ENCODE measurements around the gene NME4. TPM values are rescaled to one million over a fixed set of nuclear protein-coding genes. Genes with fewer than 3 reads are reported as not detected.

Gene NME4
- total RNA-seq, 1 experiment from 2014 or later, result 507 TPM

- Histone ChIP-seq H3K4me3 (ENCODE audit: insufficient read depth, low read depth, low read length) (peak overlapping the region; percentile 50), H3K27me3 (ENCODE audit: control insufficient read depth, insufficient read depth, low read length) (no peaks in the 10 kb centered on the region), H3K36me3 (replicated peaks; ENCODE audit: control insufficient read depth, insufficient read depth, low read length) (peaks cover 27% of the 10 kb centered on the region)
- peak; percentile 93 for DNase-seq
Observed at GRCh38 chr16:369866-370436, 27.0 kb upstream of the NME4 start.

- DNase-seq, result peak; percentile 100
- H3K27me3 ChIP-seq (ENCODE audit: control insufficient read depth, insufficient read depth, low read length), result no peaks in the 10 kb centered on the region
- H3K36me3 ChIP-seq (replicated peaks; ENCODE audit: control insufficient read depth, insufficient read depth, low read length), result peaks cover 29% of the 10 kb centered on the region
- H3K4me3 ChIP-seq (ENCODE audit: insufficient read depth, low read depth, low read length), result peak within 1 kb of the TSS; percentile 50
Observed at GRCh38 chr16:370443-370842, 26.6 kb upstream of the NME4 start, which contains the start of gene MRPL28. Gene MRPL28, minus strand, starts transcription at chr16:370538. Its CDS starts 320 bp downstream, at chr16:370218.

GRCh38 chr16:370979-371514 lies 26.0 kb upstream of the NME4 start:
- peaks cover 29% of the 10 kb centered on the region for H3K36me3 ChIP-seq (replicated peaks; ENCODE audit: control insufficient read depth, insufficient read depth, low read length)
- H3K4me3 ChIP-seq (ENCODE audit: insufficient read depth, low read depth, low read length), result no peak overlapping the region
- no peaks in the 10 kb centered on the region for H3K27me3 ChIP-seq (ENCODE audit: control insufficient read depth, insufficient read depth, low read length)
- DNase-seq, result peak; percentile 79

- Histone ChIP-seq H3K27me3 (ENCODE audit: control insufficient read depth, insufficient read depth, low read length) (no peaks in the 10 kb centered on the region), H3K4me3 (ENCODE audit: insufficient read depth, low read depth, low read length) (no peak overlapping the region), H3K36me3 (replicated peaks; ENCODE audit: control insufficient read depth, insufficient read depth, low read length) (peaks cover 30% of the 10 kb centered on the region)
- no peak for DNase-seq
Observed at GRCh38 chr16:371515-372301, 25.3 kb upstream of the NME4 start.

- H3K27me3 ChIP-seq (ENCODE audit: control insufficient read depth, insufficient read depth, low read length), result no peaks in the 10 kb centered on the region
- H3K4me3 ChIP-seq (ENCODE audit: insufficient read depth, low read depth, low read length), result no peak overlapping the region
- no peak for DNase-seq
- H3K36me3 ChIP-seq (replicated peaks; ENCODE audit: control insufficient read depth, insufficient read depth, low read length), result peaks cover 27% of the 10 kb centered on the region
Observed at GRCh38 chr16:372302-372983, 24.6 kb upstream of the NME4 start.

GRCh38 chr16:373020-373598 lies 23.9 kb upstream of the NME4 start:
- no peak overlapping the region for H3K4me3 ChIP-seq (ENCODE audit: insufficient read depth, low read depth, low read length)
- H3K27me3 ChIP-seq (ENCODE audit: control insufficient read depth, insufficient read depth, low read length), result no peaks in the 10 kb centered on the region
- peaks cover 21% of the 10 kb centered on the region for H3K36me3 ChIP-seq (replicated peaks; ENCODE audit: control insufficient read depth, insufficient read depth, low read length)
- DNase-seq, result no peak

GRCh38 chr16:373848-374615 lies 23.0 kb upstream of the NME4 start:
- Histone ChIP-seq H3K27me3 (ENCODE audit: control insufficient read depth, insufficient read depth, low read length) (no peaks in the 10 kb centered on the region), H3K4me3 (ENCODE audit: insufficient read depth, low read depth, low read length) (no peak overlapping the region), H3K36me3 (replicated peaks; ENCODE audit: control insufficient read depth, insufficient read depth, low read length) (peaks cover 14% of the 10 kb centered on the region)
- DNase-seq, result no peak

- DNase-seq, result no peak
- Histone ChIP-seq H3K4me3 (ENCODE audit: insufficient read depth, low read depth, low read length) (no peak overlapping the region), H3K27me3 (ENCODE audit: control insufficient read depth, insufficient read depth, low read length) (no peaks in the 10 kb centered on the region), H3K36me3 (replicated peaks; ENCODE audit: control insufficient read depth, insufficient read depth, low read length) (peaks cover 13% of the 10 kb centered on the region)
Observed at GRCh38 chr16:374616-374926, 22.4 kb upstream of the NME4 start.

- no peak for DNase-seq
- Histone ChIP-seq H3K27me3 (ENCODE audit: control insufficient read depth, insufficient read depth, low read length) (no peaks in the 10 kb centered on the region), H3K4me3 (ENCODE audit: insufficient read depth, low read depth, low read length) (no peak overlapping the region), H3K36me3 (replicated peaks; ENCODE audit: control insufficient read depth, insufficient read depth, low read length) (peaks cover 13% of the 10 kb centered on the region)
Observed at GRCh38 chr16:375212-375611, 21.8 kb upstream of the NME4 start.

GRCh38 chr16:375927-376816 lies 20.8 kb upstream of the NME4 start:
- H3K27me3 ChIP-seq (ENCODE audit: control insufficient read depth, insufficient read depth, low read length), result no peaks in the 10 kb centered on the region
- H3K4me3 ChIP-seq (ENCODE audit: insufficient read depth, low read depth, low read length), result no peak overlapping the region
- DNase-seq, result no peak
- peaks cover 13% of the 10 kb centered on the region for H3K36me3 ChIP-seq (replicated peaks; ENCODE audit: control insufficient read depth, insufficient read depth, low read length)

- peaks cover 11% of the 10 kb centered on the region for H3K36me3 ChIP-seq (replicated peaks; ENCODE audit: control insufficient read depth, insufficient read depth, low read length)
- no peak for DNase-seq
- no peak overlapping the region for H3K4me3 ChIP-seq (ENCODE audit: insufficient read depth, low read depth, low read length)
- no peaks in the 10 kb centered on the region for H3K27me3 ChIP-seq (ENCODE audit: control insufficient read depth, insufficient read depth, low read length)
Observed at GRCh38 chr16:376817-377418, 20.1 kb upstream of the NME4 start.

- no peak for DNase-seq
- no peak overlapping the region for H3K4me3 ChIP-seq (ENCODE audit: insufficient read depth, low read depth, low read length)
- peaks cover 11% of the 10 kb centered on the region for H3K36me3 ChIP-seq (replicated peaks; ENCODE audit: control insufficient read depth, insufficient read depth, low read length)
Observed at GRCh38 chr16:377419-377951, 19.5 kb upstream of the NME4 start.

More at GRCh38 chr16:377419-377951, 19.5 kb upstream of the NME4 start:
- H3K27me3 ChIP-seq (ENCODE audit: control insufficient read depth, insufficient read depth, low read length), result no peaks in the 10 kb centered on the region
